A549 (cell line): ENCODE data around the gene PPP6R3.

ENCODE experiments used
- BHLHE40 ChIP-seq: IDR thresholded peaks from 2 replicates; pipeline ENCODE4 v1.6.1; 2012; ENCODE audit warnings: low read depth, low read length, inconsistent platforms
- CEBPB ChIP-seq, 2 experiments: fragments of >200 bp in 1 of 2; sonication (Bioruptor Twin) in 1 of 2; formaldehyde crosslinking in 1 of 2; IDR thresholded peaks; 2 replicates each; pipeline ENCODE4 v1.6.1; 2012 to 2016
- CTCF ChIP-seq: fragments of >200 bp; sonication (Bioruptor Twin); formaldehyde crosslinking; IDR thresholded peaks from 3 replicates; pipeline ENCODE4 v1.5.1; 2016
- E2F6 ChIP-seq: IDR thresholded peaks from 2 replicates; pipeline ENCODE4 v1.6.1; 2012; ENCODE audit warnings: low read depth, borderline replicate concordance
- MAZ ChIP-seq: fragments of 150-350 bp; IDR thresholded peaks from 2 replicates; pipeline ENCODE4 v1.6.1; 2014; ENCODE audit warnings: antibody characterized with exemption, low read depth, low read length, borderline replicate concordance
- POLR2A ChIP-seq: IDR thresholded peaks from 2 replicates; pipeline ENCODE4 v1.6.1; 2012; ENCODE audit warnings: mild to moderate bottlenecking, low read length

DNA sequence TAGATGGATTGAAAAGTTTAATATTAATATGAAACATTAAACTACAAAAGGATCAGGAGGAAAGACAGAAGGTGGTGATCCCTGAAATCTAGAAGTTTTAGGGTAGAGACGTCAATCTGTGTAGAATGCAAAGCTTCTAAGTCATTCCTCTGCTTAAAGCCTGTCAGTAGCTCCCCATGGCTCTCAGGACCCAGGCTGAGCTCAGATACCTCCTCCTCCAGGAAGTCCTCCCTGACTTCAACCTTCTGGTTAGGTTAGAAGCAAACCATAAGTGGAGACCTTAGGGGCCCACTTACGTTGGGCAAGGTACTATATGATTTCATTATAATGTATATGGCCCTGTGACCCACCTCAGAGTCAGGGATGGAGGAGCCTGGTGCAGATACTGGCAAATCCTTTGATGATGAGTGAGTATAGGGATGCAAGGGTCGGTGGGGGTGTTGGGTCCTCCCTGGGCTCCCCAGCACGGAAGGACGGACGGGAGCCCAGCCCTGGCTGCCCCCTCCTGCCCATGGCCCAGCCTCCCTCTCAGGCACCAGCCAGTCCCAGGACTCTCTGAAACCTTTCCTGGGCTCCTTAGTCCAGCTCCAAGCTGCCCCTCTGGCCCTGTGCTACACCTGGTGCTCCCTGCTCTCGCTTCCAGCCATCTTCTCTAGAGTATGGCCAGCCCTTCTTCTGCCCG lies 3.2 kb upstream of the PPP6R3 start:
- TF ChIP-seq E2F6, result no peak
- no peak for TF ChIP-seq CTCF
- no peak for TF ChIP-seq BHLHE40
- no peak for TF ChIP-seq MAZ
- TF ChIP-seq CEBPB (IDR thresholded peaks at IDR 0.05), result no peak
- no peak for TF ChIP-seq POLR2A
